Measurements from ENCODE around the gene PACRGL. TPM values are rescaled to one million over a fixed set of nuclear protein-coding genes. Genes with fewer than 3 reads are reported as not detected.

PACRGL gene
- total RNA-seq, 1 experiment from 2014 or later, result 13.5 TPM

GRCh38 chr4:20684852-20685763 lies 15.2 kb upstream of the PACRGL start:
- peaks cover 5% of the 10 kb centered on the region for H3K9me3 Mint-ChIP-seq
- ATAC-seq (no peak), DNase-seq (ENCODE audit: low spot score) (no peak)
- no peak overlapping the region for H3K27ac Mint-ChIP-seq
- H3K27me3 Mint-ChIP-seq (ENCODE audit: low read depth), result no peaks in the 10 kb centered on the region
- H3K36me3 Mint-ChIP-seq, result peaks cover 3% of the 10 kb centered on the region; the same call in 1 of the 2 replicates
- no peak overlapping the region for H3K4me3 Mint-ChIP-seq
- ChIA-PET POLR2A (no interaction called here), CTCF (interaction anchor here (0.8 to 1.6 kb wide), 13 partner anchors 13 to 373 kb away, joined by 3 to 8 read pairs (median 4); no protein-coding TSS in a partner anchor)
- peaks cover 3% of the 10 kb centered on the region; the same call in 1 of the 2 replicates for H3K4me1 Mint-ChIP-seq
- TF ChIP-seq MLX (CRISPR knock-in tag; IDR thresholded peaks at IDR 0.05), result no peak
- TF ChIP-seq SMAD3 (CRISPR knock-in tag; IDR thresholded peaks at IDR 0.05; ENCODE audit: borderline replicate concordance), result no peak
- peak; percentile 41; the same call in 1 of the 2 replicates for TF ChIP-seq CTCF (IDR thresholded peaks at IDR 0.05)

DNA sequence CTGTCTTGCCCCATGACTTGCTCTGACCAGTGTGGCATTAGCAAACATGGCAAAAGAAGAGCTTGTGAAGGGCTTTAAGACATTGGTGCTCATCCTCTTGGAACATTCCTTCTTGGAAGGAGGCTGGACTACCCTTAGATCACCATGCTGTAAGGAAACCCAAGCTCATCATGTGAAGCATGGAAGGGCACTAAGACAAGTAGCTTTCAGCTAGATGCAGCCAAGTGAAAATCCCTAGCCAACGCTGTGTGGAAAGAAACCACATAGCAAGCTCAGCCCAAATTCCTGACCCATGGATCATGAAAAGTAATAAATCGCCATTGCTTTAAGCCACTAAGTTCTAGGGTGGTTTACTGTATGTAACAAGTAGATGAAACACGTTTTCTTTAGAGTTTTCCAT lies 12.4 kb upstream of the PACRGL start:
- CTCF ChIA-PET, result interaction anchor here (0.7 kb wide), 1 partner anchor 266 kb away, joined by 4 read pairs; no protein-coding TSS in a partner anchor
- no peak overlapping the region for H3K4me3 Mint-ChIP-seq
- no peaks in the 10 kb centered on the region for H3K9me3 Mint-ChIP-seq
- no peaks in the 10 kb centered on the region for H3K27me3 Mint-ChIP-seq (ENCODE audit: low read depth)
- H3K27ac Mint-ChIP-seq, result no peak overlapping the region
- POLR2A ChIA-PET, result interaction anchor here (0.7 kb wide), 1 partner anchor 1814 kb away, joined by 4 read pairs; no protein-coding TSS in a partner anchor
- TF ChIP-seq, protein P1, sequence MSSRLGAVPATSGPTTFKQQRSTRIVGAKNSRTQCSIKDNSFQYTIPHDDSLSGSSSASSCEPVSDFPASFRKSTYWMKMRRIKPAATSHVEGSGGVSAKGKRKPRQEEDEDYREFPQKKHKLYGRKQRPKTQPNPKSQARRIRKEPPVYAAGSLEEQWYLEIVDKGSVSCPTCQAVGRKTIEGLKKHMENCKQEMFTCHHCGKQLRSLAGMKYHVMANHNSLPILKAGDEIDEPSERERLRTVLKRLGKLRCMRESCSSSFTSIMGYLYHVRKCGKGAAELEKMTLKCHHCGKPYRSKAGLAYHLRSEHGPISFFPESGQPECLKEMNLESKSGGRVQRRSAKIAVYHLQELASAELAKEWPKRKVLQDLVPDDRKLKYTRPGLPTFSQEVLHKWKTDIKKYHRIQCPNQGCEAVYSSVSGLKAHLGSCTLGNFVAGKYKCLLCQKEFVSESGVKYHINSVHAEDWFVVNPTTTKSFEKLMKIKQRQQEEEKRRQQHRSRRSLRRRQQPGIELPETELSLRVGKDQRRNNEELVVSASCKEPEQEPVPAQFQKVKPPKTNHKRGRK (CRISPR knock-in tag; IDR thresholded peaks at IDR 0.05; ENCODE audit: borderline replicate concordance), result no peak
- TF ChIP-seq NFYB (CRISPR knock-in tag; conservative IDR thresholded peaks at IDR 0.05; ENCODE audit: low read depth) (no peak), ZNF396 (CRISPR knock-in tag; IDR thresholded peaks at IDR 0.05; ENCODE audit: borderline replicate concordance) (no peak), ZNF263 (CRISPR knock-in tag; IDR thresholded peaks at IDR 0.05; ENCODE audit: low read depth) (no peak)
- TF ChIP-seq, protein P2, sequence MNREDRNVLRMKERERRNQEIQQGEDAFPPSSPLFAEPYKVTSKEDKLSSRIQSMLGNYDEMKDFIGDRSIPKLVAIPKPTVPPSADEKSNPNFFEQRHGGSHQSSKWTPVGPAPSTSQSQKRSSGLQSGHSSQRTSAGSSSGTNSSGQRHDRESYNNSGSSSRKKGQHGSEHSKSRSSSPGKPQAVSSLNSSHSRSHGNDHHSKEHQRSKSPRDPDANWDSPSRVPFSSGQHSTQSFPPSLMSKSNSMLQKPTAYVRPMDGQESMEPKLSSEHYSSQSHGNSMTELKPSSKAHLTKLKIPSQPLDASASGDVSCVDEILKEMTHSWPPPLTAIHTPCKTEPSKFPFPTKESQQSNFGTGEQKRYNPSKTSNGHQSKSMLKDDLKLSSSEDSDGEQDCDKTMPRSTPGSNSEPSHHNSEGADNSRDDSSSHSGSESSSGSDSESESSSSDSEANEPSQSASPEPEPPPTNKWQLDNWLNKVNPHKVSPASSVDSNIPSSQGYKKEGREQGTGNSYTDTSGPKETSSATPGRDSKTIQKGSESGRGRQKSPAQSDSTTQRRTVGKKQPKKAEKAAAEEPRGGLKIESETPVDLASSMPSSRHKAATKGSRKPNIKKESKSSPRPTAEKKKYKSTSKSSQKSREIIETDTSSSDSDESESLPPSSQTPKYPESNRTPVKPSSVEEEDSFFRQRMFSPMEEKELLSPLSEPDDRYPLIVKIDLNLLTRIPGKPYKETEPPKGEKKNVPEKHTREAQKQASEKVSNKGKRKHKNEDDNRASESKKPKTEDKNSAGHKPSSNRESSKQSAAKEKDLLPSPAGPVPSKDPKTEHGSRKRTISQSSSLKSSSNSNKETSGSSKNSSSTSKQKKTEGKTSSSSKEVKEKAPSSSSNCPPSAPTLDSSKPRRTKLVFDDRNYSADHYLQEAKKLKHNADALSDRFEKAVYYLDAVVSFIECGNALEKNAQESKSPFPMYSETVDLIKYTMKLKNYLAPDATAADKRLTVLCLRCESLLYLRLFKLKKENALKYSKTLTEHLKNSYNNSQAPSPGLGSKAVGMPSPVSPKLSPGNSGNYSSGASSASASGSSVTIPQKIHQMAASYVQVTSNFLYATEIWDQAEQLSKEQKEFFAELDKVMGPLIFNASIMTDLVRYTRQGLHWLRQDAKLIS (CRISPR knock-in tag; IDR thresholded peaks at IDR 0.05; ENCODE audit: borderline replicate concordance), result no peak
- no peaks in the 10 kb centered on the region for H3K36me3 Mint-ChIP-seq
- DNase-seq (ENCODE audit: low spot score) (no peak), ATAC-seq (no peak)
- peaks cover 3% of the 10 kb centered on the region; the same call in 1 of the 2 replicates for H3K4me1 Mint-ChIP-seq

DNA sequence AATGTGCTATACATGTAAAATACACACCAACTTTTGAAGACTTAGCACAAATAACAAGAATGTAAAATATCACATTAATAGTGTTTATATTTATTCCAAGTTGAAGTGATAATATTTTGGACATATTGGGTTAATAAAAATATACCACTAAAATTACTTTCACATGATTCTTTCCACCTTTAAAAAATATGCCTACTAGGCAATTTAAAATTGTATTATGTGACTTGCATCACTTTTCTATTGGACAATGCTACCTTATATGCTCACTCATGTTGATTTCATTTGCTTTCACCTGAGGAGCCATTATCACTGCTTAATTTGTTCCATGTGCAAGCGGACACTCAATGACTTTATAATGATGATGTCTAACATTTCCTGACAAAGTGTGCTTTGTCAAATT lies 3.4 kb upstream of the PACRGL start:
- no peaks in the 10 kb centered on the region for H3K27me3 Mint-ChIP-seq (ENCODE audit: low read depth)
- no peaks in the 10 kb centered on the region for H3K36me3 Mint-ChIP-seq
- no peak overlapping the region for H3K4me3 Mint-ChIP-seq
- peaks cover 11% of the 10 kb centered on the region for H3K4me1 Mint-ChIP-seq
- ChIA-PET CTCF (no interaction called here), POLR2A (no interaction called here)
- ATAC-seq, result no peak
- H3K9me3 Mint-ChIP-seq, result no peaks in the 10 kb centered on the region
- no peak overlapping the region for H3K27ac Mint-ChIP-seq
- no peak for DNase-seq (ENCODE audit: low spot score)
- TF ChIP-seq ATF6 (CRISPR knock-in tag; IDR thresholded peaks at IDR 0.05) (no peak), MAX (CRISPR knock-in tag; IDR thresholded peaks at IDR 0.05) (no peak), CREB1 (CRISPR knock-in tag; IDR thresholded peaks at IDR 0.05) (no peak), CREM (CRISPR knock-in tag; IDR thresholded peaks at IDR 0.05) (no peak), OVOL2 (CRISPR knock-in tag; IDR thresholded peaks at IDR 0.05; ENCODE audit: borderline replicate concordance) (no peak), ATF2 (CRISPR knock-in tag; IDR thresholded peaks at IDR 0.05; ENCODE audit: borderline replicate concordance, low read depth) (no peak), TCF7 (CRISPR knock-in tag; IDR thresholded peaks at IDR 0.05; ENCODE audit: low read depth) (no peak), NR1H2 (CRISPR knock-in tag; IDR thresholded peaks at IDR 0.05) (no peak), MYBL2 (CRISPR knock-in tag; IDR thresholded peaks at IDR 0.05) (no peak)
